ACC112 (cell line): ENCODE measurements around the gene PARD6B.
"Not testable (repeated sequence)": the region's sequence is repeated elsewhere in the genome, so short reads cannot be mapped to it uniquely, and the experiment has no call there.

Experiments used
- H2AFZ ChIP-seq: fragments of 200-600 bp; sonication (generic); one replicate; pipeline ENCODE4 v1.6.0; 2017; ENCODE audit warnings: antibody characterized with exemption, low read length; ENCODE audit not compliant: unreplicated experiment
- H3K27ac ChIP-seq: fragments of 200-600 bp; sonication (generic); 2 replicates; pipeline ENCODE4 v1.5.1; 2014; ENCODE audit warnings: low read depth, mild to moderate bottlenecking, antibody characterized with exemption, low read length, moderate library complexity
- H3K27me3 ChIP-seq: fragments of 200-600 bp; sonication (generic); 2 replicates; pipeline ENCODE4 v1.6.1; 2014; ENCODE audit warnings: mild to moderate bottlenecking, antibody characterized with exemption, low read length, moderate library complexity, mixed read lengths; ENCODE audit not compliant: insufficient read depth
- H3K36me3 ChIP-seq: fragments of 200-600 bp; sonication (generic); 2 replicates; pipeline ENCODE4 v1.6.1; 2016; ENCODE audit warnings: mild to moderate bottlenecking, antibody characterized with exemption, low read length, moderate library complexity, mixed read lengths; ENCODE audit not compliant: insufficient read depth
- H3K4me1 ChIP-seq: fragments of 200-600 bp; sonication (generic); one replicate; pipeline ENCODE4 v1.6.1; 2016; ENCODE audit warnings: low read length, mixed read lengths; ENCODE audit not compliant: insufficient read depth, unreplicated experiment, control insufficient read depth
- H3K4me3 ChIP-seq: fragments of 200-600 bp; sonication (generic); 2 replicates; pipeline ENCODE4 v1.5.1; 2014; ENCODE audit warnings: mild to moderate bottlenecking, low read depth, low read length
- H3K79me2 ChIP-seq: fragments of 200-600 bp; sonication (generic); one replicate; pipeline ENCODE4 v1.6.0; 2016; ENCODE audit warnings: low read length; ENCODE audit not compliant: control insufficient read depth, unreplicated experiment, insufficient read depth

Gene PARD6B

GRCh38 chr20:50765251-50765650, 33.9 kb downstream of the PARD6B start:
- H3K4me1 ChIP-seq: peaks cover 20% of the 10 kb centered on the region
- not testable (repeated sequence) for H3K27me3 ChIP-seq, H2AFZ ChIP-seq, H3K4me3 ChIP-seq, H3K36me3 ChIP-seq, H3K27ac ChIP-seq, H3K79me2 ChIP-seq

GRCh38 chr20:50765674-50766073, 34.3 kb downstream of the PARD6B start:
- Histone ChIP-seq H3K79me2 (no peaks in the 10 kb centered on the region), H3K36me3 (no peaks in the 10 kb centered on the region), H2AFZ (no peak overlapping the region), H3K4me1 (peaks cover 20% of the 10 kb centered on the region), H3K27ac (no peak overlapping the region), H3K27me3 (no peaks in the 10 kb centered on the region), H3K4me3 (no peak overlapping the region)

- not testable (repeated sequence) for H2AFZ ChIP-seq, H3K4me3 ChIP-seq, H3K27me3 ChIP-seq, H3K27ac ChIP-seq, H3K79me2 ChIP-seq, H3K36me3 ChIP-seq
- H3K4me1 ChIP-seq: peaks cover 18% of the 10 kb centered on the region
These were observed 35.8 kb downstream of the PARD6B start for GRCh38 chr20:50766955-50767809.

- not testable (repeated sequence) for H3K27me3 ChIP-seq, H3K36me3 ChIP-seq, H3K4me3 ChIP-seq, H3K27ac ChIP-seq, H2AFZ ChIP-seq, H3K79me2 ChIP-seq, H3K4me1 ChIP-seq
These were observed 37.6 kb downstream of the PARD6B start for GRCh38 chr20:50768991-50769390.

GRCh38 chr20:50769551-50770085, 38.2 kb downstream of the PARD6B start:
- H3K4me1 ChIP-seq, H3K4me3 ChIP-seq, H2AFZ ChIP-seq, H3K79me2 ChIP-seq, H3K36me3 ChIP-seq, H3K27ac ChIP-seq, H3K27me3 ChIP-seq: not testable (repeated sequence)

- H3K79me2 ChIP-seq, H3K27ac ChIP-seq, H3K4me3 ChIP-seq, H2AFZ ChIP-seq, H3K27me3 ChIP-seq, H3K4me1 ChIP-seq, H3K36me3 ChIP-seq: not testable (repeated sequence)
These were observed 40.2 kb downstream of the PARD6B start for GRCh38 chr20:50771419-50772080.

- peaks cover 7% of the 10 kb centered on the region for H3K4me1 ChIP-seq
- no peak overlapping the region for H3K4me3 ChIP-seq
- H2AFZ ChIP-seq: no peak overlapping the region
- H3K27me3 ChIP-seq: no peaks in the 10 kb centered on the region
- no peaks in the 10 kb centered on the region for H3K36me3 ChIP-seq
- H3K79me2 ChIP-seq: no peaks in the 10 kb centered on the region
- H3K27ac ChIP-seq: no peak overlapping the region
These were observed 41.2 kb downstream of the PARD6B start for GRCh38 chr20:50772420-50773185.

- Histone ChIP-seq H3K36me3 (no peaks in the 10 kb centered on the region), H3K4me3 (no peak overlapping the region), H3K27ac (no peak overlapping the region)
These were observed 43.1 kb downstream of the PARD6B start for GRCh38 chr20:50774515-50774914.

GRCh38 chr20:50776122-50776817, 44.9 kb downstream of the PARD6B start:
- Histone ChIP-seq H3K4me3 (no peak overlapping the region), H3K27me3 (no peaks in the 10 kb centered on the region), H3K79me2 (no peaks in the 10 kb centered on the region), H3K27ac (no peak overlapping the region), H3K4me1 (peaks cover under 1% of the 10 kb centered on the region), H3K36me3 (no peaks in the 10 kb centered on the region), H2AFZ (no peak overlapping the region)

More at GRCh38 chr20:50774515-50774914, 43.1 kb downstream of the PARD6B start:
- no peaks in the 10 kb centered on the region for H3K79me2 ChIP-seq
- peaks cover 7% of the 10 kb centered on the region for H3K4me1 ChIP-seq
- no peaks in the 10 kb centered on the region for H3K27me3 ChIP-seq
- no peak overlapping the region for H2AFZ ChIP-seq

GRCh38 chr20:50777373-50777772, 46.0 kb downstream of the PARD6B start:
- Histone ChIP-seq H2AFZ (no peak overlapping the region), H3K79me2 (no peaks in the 10 kb centered on the region), H3K27me3 (no peaks in the 10 kb centered on the region), H3K4me3 (no peak overlapping the region), H3K36me3 (no peaks in the 10 kb centered on the region), H3K4me1 (no peaks in the 10 kb centered on the region), H3K27ac (no peak overlapping the region)
